Measurements from ENCODE around the gene EP400.

EP400 gene

GRCh38 chr12:132052196-132052932 lies 102.6 kb downstream of the EP400 start:
- DNase-seq: no peak

- DNase-seq: no peak
Observed at GRCh38 chr12:132053338-132054330, 103.9 kb downstream of the EP400 start.

GRCh38 chr12:132054983-132055382 lies 105.2 kb downstream of the EP400 start:
- DNase-seq: no peak

GRCh38 chr12:132055535-132056096 lies 105.9 kb downstream of the EP400 start:
- DNase-seq: no peak

- DNase-seq: no peak
Observed at GRCh38 chr12:132056320-132056719, 106.6 kb downstream of the EP400 start.

GRCh38 chr12:132056951-132057350 lies 107.2 kb downstream of the EP400 start:
- DNase-seq: no peak

GRCh38 chr12:132057691-132058090 lies 107.9 kb downstream of the EP400 start:
- no peak for DNase-seq

- no peak for DNase-seq
Observed at GRCh38 chr12:132061197-132061596, 111.5 kb downstream of the EP400 start.

- no peak for DNase-seq
Observed at GRCh38 chr12:132061641-132062430, 112.1 kb downstream of the EP400 start.

GRCh38 chr12:132062481-132062880 lies 112.7 kb downstream of the EP400 start:
- no peak for DNase-seq

- no peak for DNase-seq
Observed at GRCh38 chr12:132063491-132063890, 113.7 kb downstream of the EP400 start.

GRCh38 chr12:132064631-132065030 lies 114.9 kb downstream of the EP400 start:
- no peak for DNase-seq

GRCh38 chr12:132065203-132065602 lies 115.5 kb downstream of the EP400 start:
- no peak for DNase-seq

- DNase-seq: no peak
Observed at GRCh38 chr12:132065609-132066344, 116.0 kb downstream of the EP400 start.

GRCh38 chr12:132066345-132066685 lies 116.6 kb downstream of the EP400 start:
- DNase-seq: no peak

GRCh38 chr12:132066749-132067148 lies 117.0 kb downstream of the EP400 start:
- DNase-seq: no peak

- no peak for DNase-seq
Observed at GRCh38 chr12:132067182-132067581, 117.4 kb downstream of the EP400 start.

GRCh38 chr12:132068250-132068649 lies 118.5 kb downstream of the EP400 start:
- DNase-seq: no peak

- DNase-seq: no peak
Observed at GRCh38 chr12:132069336-132069985, 119.7 kb downstream of the EP400 start.

GRCh38 chr12:132070298-132070697 lies 120.6 kb downstream of the EP400 start:
- DNase-seq: no peak

GRCh38 chr12:132071040-132071810 lies 121.5 kb downstream of the EP400 start:
- DNase-seq: no peak

Measured in activated naive CD4-positive, alpha-beta T cell (primary cell).